Activated gamma-delta T cell (primary cell): ENCODE data around the gene HOXC13.

Source experiments
- DNase-seq: peaks from one replicate; lab custom pipeline; 2025; lab: John Stamatoyannopoulos, UW
- total RNA-seq, 2 donors: gene quantifications; one replicate each; lab custom pipeline; 2026; lab: John Stamatoyannopoulos, UW

Gene HOXC13
- total RNA-seq: 0 reads per million in 2 donors

GRCh38 chr12:53938326-53939140 lies at the start of gene HOXC13:
HOXC13 (plus strand) TSS chr12:53938831; CDS start chr12:53938907, 76 bp downstream.
- no peak for DNase-seq

GRCh38 chr12:53890081-53890480 lies 48.5 kb upstream of the HOXC13 start:
- DNase-seq: no peak

DNA sequence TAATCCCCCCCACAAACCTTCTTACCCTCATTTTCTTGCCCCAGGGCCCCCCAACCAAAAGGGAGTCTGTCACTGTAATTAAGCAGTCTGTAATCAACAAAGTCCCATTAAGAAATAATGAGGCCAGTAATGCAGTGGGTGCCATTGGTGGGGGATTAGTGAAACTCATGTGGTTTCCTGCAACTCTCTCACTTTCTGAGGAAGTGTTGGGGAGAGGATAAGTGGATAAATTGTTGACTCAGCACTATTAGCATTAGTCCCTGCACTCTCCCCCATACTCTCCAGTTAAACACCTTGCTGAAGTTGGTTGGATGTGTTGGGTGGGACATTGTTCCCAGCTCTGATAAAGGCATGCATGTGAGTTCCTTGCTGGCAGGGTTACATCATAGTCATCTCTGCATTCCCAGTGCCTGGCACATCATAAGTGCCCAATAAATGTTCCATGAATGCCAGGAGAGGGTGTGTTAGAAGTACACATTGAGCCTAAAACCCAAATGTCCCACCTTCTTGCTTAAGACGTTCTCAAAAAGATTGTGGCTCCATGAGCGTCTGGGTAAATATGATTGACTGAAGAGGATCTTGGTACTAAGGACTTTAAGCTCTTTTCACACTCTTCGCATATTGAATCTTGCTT lies 45.8 kb upstream of the HOXC13 start:
- no peak for DNase-seq

DNA sequence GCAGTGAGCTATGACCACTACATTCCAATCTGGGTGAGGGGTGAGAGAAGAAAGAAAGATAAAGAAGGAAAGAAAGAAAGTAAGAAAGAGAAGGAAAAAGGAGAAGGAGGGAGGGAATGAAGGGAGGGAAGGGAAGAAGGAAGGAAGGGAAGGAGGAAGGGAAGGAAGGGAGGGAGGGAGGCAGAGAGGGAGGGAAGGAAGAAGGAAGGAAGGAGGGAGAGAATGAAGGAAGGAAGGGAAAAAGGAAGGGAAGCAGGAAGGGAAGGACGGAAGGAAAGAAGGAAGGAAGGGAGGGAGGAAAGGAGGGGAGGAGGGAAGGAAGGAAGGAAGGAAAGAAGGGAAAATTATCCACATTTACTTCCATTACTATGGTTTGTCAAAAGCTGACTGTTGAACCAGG lies 39.4 kb upstream of the HOXC13 start:
- no peak for DNase-seq

DNA sequence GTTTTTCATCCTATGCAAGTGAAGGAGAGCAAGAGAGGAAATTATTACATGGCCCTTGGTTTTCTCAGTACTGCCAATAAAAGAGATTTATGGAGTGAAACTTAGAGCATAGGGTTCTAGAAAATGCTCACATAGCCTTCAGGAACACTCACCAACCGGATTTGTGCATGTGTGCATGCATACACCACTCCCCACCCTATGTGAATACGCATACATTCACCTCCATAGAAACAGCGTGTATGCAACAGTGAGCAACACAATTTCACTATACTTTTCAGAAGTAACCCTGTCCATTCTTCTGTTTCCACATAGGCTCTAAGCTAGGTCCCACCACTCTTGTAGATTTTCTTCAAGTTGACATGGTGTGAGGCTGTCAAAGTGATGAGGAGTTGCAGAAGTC lies 31.5 kb upstream of the HOXC13 start:
- DNase-seq: no peak

- DNase-seq: no peak
These were observed 21.6 kb upstream of the HOXC13 start for GRCh38 chr12:53916788-53917655.

- DNase-seq: no peak
These were observed 13.9 kb upstream of the HOXC13 start for GRCh38 chr12:53924521-53925405.

- no peak for DNase-seq
These were observed 11.2 kb upstream of the HOXC13 start for GRCh38 chr12:53927220-53928029.

DNA sequence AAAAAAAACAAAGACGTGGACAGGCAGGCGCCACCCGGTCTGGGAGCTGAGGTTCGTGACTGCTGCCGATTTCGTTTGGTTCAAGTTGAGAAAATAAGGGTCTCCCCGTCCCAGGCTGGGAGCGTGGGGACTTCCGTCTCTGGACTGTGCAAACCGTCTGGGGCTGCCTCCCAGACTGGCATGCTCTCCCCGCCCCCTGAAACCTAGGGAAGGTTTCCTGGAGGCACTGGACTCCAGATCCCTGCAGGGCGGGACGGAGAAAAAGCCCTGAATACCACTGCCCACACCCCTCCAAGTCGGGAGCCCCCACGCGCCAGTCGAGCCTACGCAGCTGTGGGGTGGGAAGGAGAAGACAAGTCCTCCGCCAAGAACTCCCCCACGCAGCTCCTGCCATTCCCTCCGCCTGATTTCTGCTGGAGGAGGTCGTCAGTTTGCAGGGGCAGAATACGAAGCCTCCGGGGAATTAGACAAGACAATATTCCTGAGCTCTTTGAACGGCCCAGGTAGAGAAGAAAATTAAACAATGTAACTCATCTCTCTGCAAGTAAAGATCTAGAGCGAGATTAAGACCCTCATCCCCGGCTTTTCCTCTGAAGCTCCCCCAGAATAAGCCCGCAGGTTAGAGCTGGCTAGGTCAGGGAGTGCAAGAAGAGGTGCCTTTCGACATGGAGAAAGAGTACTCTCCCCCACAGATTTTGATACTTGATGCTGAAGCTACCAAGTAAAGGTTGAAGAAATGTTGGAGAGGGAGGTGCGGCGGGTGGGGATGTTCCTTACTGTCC lies 10.4 kb upstream of the HOXC13 start:
- DNase-seq: no peak

- no peak for DNase-seq
These were observed 9.1 kb upstream of the HOXC13 start for GRCh38 chr12:53929527-53929926.

DNA sequence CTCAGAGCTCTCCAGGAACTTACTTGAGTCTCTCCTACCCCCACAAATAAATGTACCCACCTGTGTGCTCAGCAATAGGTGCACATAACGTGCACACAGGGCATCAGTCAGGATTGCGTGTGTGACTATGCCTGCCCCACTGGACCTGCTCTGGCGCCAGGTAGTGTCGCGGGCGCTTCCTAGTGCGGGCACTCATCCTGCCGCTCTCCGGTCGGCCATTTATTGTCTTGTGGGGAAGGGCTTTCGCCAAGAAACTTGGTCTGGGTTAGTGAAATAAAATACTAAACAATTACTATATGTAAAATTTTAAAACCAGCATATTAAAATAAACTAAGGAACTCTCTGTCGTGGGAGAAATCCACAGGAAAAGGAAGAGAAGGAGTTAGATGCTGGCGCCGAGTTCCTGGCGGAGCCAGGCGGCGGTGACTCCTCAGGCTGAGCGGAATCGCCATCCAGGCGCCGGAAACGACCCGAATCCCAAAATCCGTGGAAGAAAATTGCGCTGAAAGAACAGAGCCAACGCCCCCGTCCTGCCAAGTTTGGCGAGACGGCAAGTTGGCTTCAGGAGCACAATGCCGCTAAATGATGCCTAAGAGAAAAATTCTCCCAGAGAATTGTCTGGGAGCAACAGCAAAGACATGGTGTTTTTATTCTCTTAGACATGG lies 7.9 kb upstream of the HOXC13 start:
- DNase-seq: no peak

- DNase-seq: no peak
These were observed 6.6 kb upstream of the HOXC13 start for GRCh38 chr12:53931844-53932581.

- no peak for DNase-seq
These were observed 5.7 kb upstream of the HOXC13 start for GRCh38 chr12:53932915-53933314.

- no peak for DNase-seq
These were observed 3.0 kb upstream of the HOXC13 start for GRCh38 chr12:53935383-53936341.

DNA sequence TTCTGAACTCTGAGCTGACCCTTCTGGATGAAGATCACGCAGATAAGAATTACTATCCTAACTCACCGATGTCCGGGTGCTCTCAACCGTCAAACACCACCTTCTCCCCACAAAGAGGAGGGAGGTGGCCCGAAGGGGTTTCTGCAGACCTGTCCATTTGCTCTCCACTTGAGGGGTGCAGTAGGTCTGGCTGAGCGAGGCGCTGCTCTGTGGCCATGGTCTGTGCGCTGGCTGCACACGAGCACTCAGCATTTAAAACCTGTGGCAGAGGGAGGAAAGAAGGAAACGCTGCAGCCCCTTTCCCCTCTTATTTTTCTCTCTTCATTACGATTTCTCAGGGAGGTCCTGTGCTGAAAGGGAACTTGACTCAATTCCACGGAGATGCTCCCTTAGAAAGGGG lies 1.5 kb upstream of the HOXC13 start:
- DNase-seq: no peak

DNA sequence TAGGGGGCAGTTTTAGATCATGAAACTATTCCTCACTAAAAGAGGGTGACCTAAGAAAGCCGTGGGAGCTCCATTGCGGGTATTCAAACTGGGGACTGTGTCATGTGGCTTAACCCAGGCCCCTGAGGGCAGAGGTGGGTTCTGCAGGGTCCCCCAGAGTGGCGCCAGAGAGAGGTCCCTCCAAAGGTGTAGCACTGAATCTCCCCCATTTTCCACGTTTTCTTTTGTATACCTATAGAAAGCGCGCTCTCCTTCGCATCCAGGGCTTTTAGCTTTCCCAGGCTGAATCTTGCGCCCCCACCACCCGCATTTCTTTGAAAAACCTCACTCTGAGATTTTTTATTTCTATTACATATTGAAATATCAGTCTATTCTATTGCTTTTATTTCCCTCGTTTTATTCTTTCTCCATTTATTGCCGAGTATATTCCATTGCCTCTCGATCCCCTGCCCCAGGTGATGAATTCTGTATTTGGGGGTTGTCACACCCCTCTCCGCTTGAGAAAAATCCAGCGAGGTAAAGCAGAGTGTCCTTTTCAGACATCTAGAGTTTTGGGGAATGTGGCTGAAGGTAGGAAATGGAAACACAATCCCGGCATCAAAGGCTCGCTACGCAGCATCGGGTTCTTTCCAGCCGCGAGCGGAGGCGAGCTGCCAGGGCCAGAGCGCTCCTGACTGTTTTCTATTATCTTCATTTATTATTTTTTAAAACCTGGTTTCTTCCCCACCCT lies 870 bp upstream of the HOXC13 start:
- DNase-seq: no peak
